Vagina (tissue), 2 donors: ENCODE results near the gene TGOLN2. TPM values are rescaled to one million over a fixed set of nuclear protein-coding genes. Genes with fewer than 3 reads are reported as not detected.
"Not testable (repeated sequence)": the region's sequence is repeated elsewhere in the genome, so short reads cannot be mapped to it uniquely, and the experiment has no call there.

ENCODE experiments used
- DNase-seq, 2 donors: peaks; one replicate each; pipeline ENCODE4 v3.0.0-alpha.2; 2017; ENCODE audit errors: extremely low spot score in 2 of 2
- H3K27ac ChIP-seq: fragments of 200-600 bp; sonication (generic); one replicate; pipeline ENCODE4 v1.5.1; 2019
- H3K27me3 ChIP-seq: fragments of 200-600 bp; sonication (generic); one replicate; pipeline ENCODE4 v1.5.1; 2019
- H3K36me3 ChIP-seq, 2 donors: fragments of 200-600 bp; sonication (generic); one replicate each; pipeline ENCODE4 v1.5.1; 2017 to 2019
- H3K4me1 ChIP-seq: fragments of 200-600 bp; sonication (generic); one replicate; pipeline ENCODE4 v1.5.1; 2019
- H3K4me3 ChIP-seq, 2 donors: fragments of 200-600 bp; sonication (generic); 1 replicate in 1 of 2; 2 replicates in 1 of 2; pipeline ENCODE4 v1.5.1; 2016 to 2019
- H3K9me3 ChIP-seq: fragments of 200-600 bp; sonication (generic); one replicate; pipeline ENCODE4 v1.5.1; 2019
- CTCF ChIP-seq, 3 experiments: fragments of 450-650 bp in 2 of 3; fragments of 200-600 bp in 1 of 3; sonication (generic) in 1 of 3; IDR thresholded peaks; one replicate each; pipeline ENCODE4 v1.5.1; 2017 to 2019; ENCODE audit warnings: antibody characterized with exemption in 3 of 3, mild to moderate bottlenecking in 2 of 3, moderate library complexity in 2 of 3
- POLR2A ChIP-seq, 2 donors: fragments of 450-650 bp; IDR thresholded peaks; one replicate each; pipeline ENCODE4 v1.6.1; 2017; ENCODE audit warnings: antibody characterized with exemption in 2 of 2, mild to moderate bottlenecking in 2 of 2, moderate library complexity in 2 of 2
- POLR2AphosphoS5 ChIP-seq, 2 donors: sonication (generic); formaldehyde crosslinking; IDR thresholded peaks; one replicate each; pipeline ENCODE4 v1.9.0; 2017; ENCODE audit warnings: antibody characterized with exemption in 2 of 2, mild to moderate bottlenecking in 2 of 2, low read depth in 1 of 2; ENCODE audit not compliant: insufficient read depth in 1 of 2
- intact Hi-C: fragments of 100-400 bp; cut with DNase I; formaldehyde crosslinking; loops from one replicate; pipeline ENCODE4 v1.15.1; 2023
- total RNA-seq: library from RNA; depleted of rRNA; stranded (reverse); fragments of >200 nt; gene quantifications from one replicate; pipeline ENCODE4 v1.2.3, GENCODE V29; 2016

Gene TGOLN2
- total RNA-seq, 1 donor from 2014 or later, result 96.0 TPM

GRCh38 chr2:85324639-85325465 is 2.9 kb downstream of the TGOLN2 start:
- peak overlapping the region; percentile 55 to 83 for H3K4me3 ChIP-seq
- peaks cover 0 to 47% of the 10 kb centered on the region in 2 donors for H3K36me3 ChIP-seq
- intact Hi-C loops, result no loop called here
- H3K27me3 ChIP-seq, result no peaks in the 10 kb centered on the region
- H3K27ac ChIP-seq, result no peak overlapping the region
- H3K9me3 ChIP-seq, result no peaks in the 10 kb centered on the region
- peaks cover 70% of the 10 kb centered on the region for H3K4me1 ChIP-seq
- TF ChIP-seq POLR2AphosphoS5 (IDR thresholded peaks at IDR 0.05; ENCODE audit: insufficient read depth in 1 of 2, low read depth in 1 of 2) (no peak), CTCF (IDR thresholded peaks at IDR 0.05) (no peak), POLR2A (IDR thresholded peaks at IDR 0.05) (no peak)
- DNase-seq, result no peak

GRCh38 chr2:85323988-85324367 is 3.8 kb downstream of the TGOLN2 start:
- H3K4me3 ChIP-seq, H3K27me3 ChIP-seq, H3K27ac ChIP-seq, H3K9me3 ChIP-seq, intact Hi-C loops, DNase-seq: not testable (repeated sequence)
- Histone ChIP-seq H3K4me1 (peaks cover 76% of the 10 kb centered on the region), H3K36me3 (peaks cover 0 to 55% of the 10 kb centered on the region in 2 donors)

- H3K27ac ChIP-seq, result no peak overlapping the region
- peaks cover 81% of the 10 kb centered on the region for H3K4me1 ChIP-seq
- H3K36me3 ChIP-seq, result peaks cover 0 to 58% of the 10 kb centered on the region in 2 donors
- TF ChIP-seq POLR2AphosphoS5 (IDR thresholded peaks at IDR 0.05; ENCODE audit: insufficient read depth in 1 of 2, low read depth in 1 of 2) (no peak), POLR2A (IDR thresholded peaks at IDR 0.05) (no peak), CTCF (IDR thresholded peaks at IDR 0.05) (no peak)
- no peaks in the 10 kb centered on the region for H3K27me3 ChIP-seq
- DNase-seq, result no peak
- no peak overlapping the region for H3K4me3 ChIP-seq
- no peaks in the 10 kb centered on the region for H3K9me3 ChIP-seq
- intact Hi-C loops, result no loop called here
Observed at GRCh38 chr2:85323351-85323987, 4.3 kb downstream of the TGOLN2 start.

GRCh38 chr2:85319796-85320195 is 8.0 kb downstream of the TGOLN2 start:
- Histone ChIP-seq H3K9me3 (no peaks in the 10 kb centered on the region), H3K4me3 (no peak overlapping the region), H3K4me1 (peaks cover 59% of the 10 kb centered on the region), H3K27ac (no peak overlapping the region), H3K27me3 (no peaks in the 10 kb centered on the region), H3K36me3 (peaks cover 0 to 72% of the 10 kb centered on the region in 2 donors)
- TF ChIP-seq POLR2AphosphoS5 (IDR thresholded peaks at IDR 0.05; ENCODE audit: insufficient read depth in 1 of 2, low read depth in 1 of 2) (no peak), CTCF (IDR thresholded peaks at IDR 0.05) (no peak), POLR2A (IDR thresholded peaks at IDR 0.05) (no peak)
- no peak for DNase-seq
- intact Hi-C loops, result no loop called here

- DNase-seq, result no peak
- no peak for TF ChIP-seq POLR2AphosphoS5 (IDR thresholded peaks at IDR 0.05; ENCODE audit: insufficient read depth in 1 of 2, low read depth in 1 of 2)
- intact Hi-C loops, result no loop called here
- H3K9me3 ChIP-seq, result no peaks in the 10 kb centered on the region
- H3K36me3 ChIP-seq, result peaks cover 0 to 58% of the 10 kb centered on the region in 2 donors
- no peak overlapping the region for H3K27ac ChIP-seq
- no peak overlapping the region for H3K4me3 ChIP-seq
- H3K4me1 ChIP-seq, result peaks cover 45% of the 10 kb centered on the region
- no peaks in the 10 kb centered on the region for H3K27me3 ChIP-seq
Observed at GRCh38 chr2:85318222-85319074, 9.3 kb downstream of the TGOLN2 start.

GRCh38 chr2:85315921-85316320 is 11.9 kb downstream of the TGOLN2 start:
- peaks cover 0 to 34% of the 10 kb centered on the region in 2 donors for H3K36me3 ChIP-seq
- H3K9me3 ChIP-seq, H3K27ac ChIP-seq, DNase-seq, H3K4me3 ChIP-seq, intact Hi-C loops, H3K27me3 ChIP-seq: not testable (repeated sequence)
- peaks cover 21% of the 10 kb centered on the region for H3K4me1 ChIP-seq
